NCI-H345 treated with DMSO at 0.1 percent for 48 hours (cell line): ENCODE data around the gene SUSD3.

Experiments
- DNase-seq: peaks from one replicate; lab custom pipeline; 2025; ENCODE audit not compliant: unreplicated experiment; lab: John Stamatoyannopoulos, UW

The SUSD3 gene

DNA sequence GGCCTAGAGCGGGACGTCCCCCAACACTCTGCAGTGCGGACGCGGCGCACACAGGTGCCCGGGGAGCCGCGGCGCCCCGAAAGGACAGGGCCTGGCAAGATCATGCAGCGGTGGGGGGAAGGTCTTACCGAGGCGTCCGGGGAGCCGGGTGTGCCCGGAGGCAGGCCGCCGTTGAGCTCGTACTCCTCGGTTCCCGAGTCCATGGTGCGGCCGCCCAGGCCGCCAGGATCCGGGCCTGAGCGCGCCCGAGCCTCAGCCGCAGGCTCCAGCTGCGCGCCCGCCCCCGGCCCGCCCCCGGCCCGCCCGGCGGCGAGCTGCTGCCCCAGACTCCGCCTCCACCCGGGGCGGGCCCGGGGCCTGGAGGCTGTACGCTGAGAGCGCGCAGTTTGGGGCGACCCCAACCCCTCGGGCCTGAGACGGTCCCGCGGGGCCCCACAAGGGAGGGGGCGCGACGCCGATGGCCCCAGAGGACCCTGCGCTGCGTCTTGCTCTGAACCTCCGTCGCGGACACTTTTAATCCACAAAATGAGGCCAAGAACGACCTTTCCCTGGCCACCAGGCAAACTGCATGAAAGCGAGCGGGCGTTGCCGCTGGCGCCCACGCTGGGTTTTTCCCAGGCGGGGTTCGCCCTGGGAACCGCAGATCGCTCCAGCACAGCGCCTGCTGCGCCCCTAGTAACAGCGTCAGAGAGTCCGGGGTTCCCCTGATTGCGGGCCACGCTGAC is 75.7 kb downstream of the SUSD3 start, which contains the start of gene NINJ1:
Gene NINJ1, minus strand, starts transcription at position 237 of the 725 bp plus-strand sequence. Its CDS starts 34 bp downstream, at position 203.
- no peak for DNase-seq
